ENCODE results near the gene TARS2.

The TARS2 gene

GRCh38 chr1:150486966-150487762, at the start of gene TARS2:
TARS2 (plus strand) TSS chr1:150487419; CDS start chr1:150487451, 32 bp downstream.
- peak; percentile 100 for DNase-seq

GRCh38 chr1:150441121-150441520, 46.1 kb upstream of the TARS2 start:
- no peak for DNase-seq

GRCh38 chr1:150444232-150444631, 43.0 kb upstream of the TARS2 start:
- DNase-seq, result no peak

GRCh38 chr1:150456146-150456647, 31.0 kb upstream of the TARS2 start:
- DNase-seq, result no peak

GRCh38 chr1:150464422-150464826, 22.8 kb upstream of the TARS2 start:
- peak; percentile 85 for DNase-seq

GRCh38 chr1:150466964-150467363, 20.3 kb upstream of the TARS2 start:
- DNase-seq, result no peak

GRCh38 chr1:150469291-150469690, 17.9 kb upstream of the TARS2 start:
- no peak for DNase-seq

- no peak for DNase-seq
Measured at GRCh38 chr1:150472601-150473200, 14.5 kb upstream of the TARS2 start.

GRCh38 chr1:150473659-150474058, 13.6 kb upstream of the TARS2 start:
- peak; percentile 73 for DNase-seq

GRCh38 chr1:150474869-150475268, 12.3 kb upstream of the TARS2 start:
- peak; percentile 75 for DNase-seq

GRCh38 chr1:150476754-150477153, 10.5 kb upstream of the TARS2 start:
- DNase-seq, result peak; percentile 91

- peak; percentile 73 for DNase-seq
Measured at GRCh38 chr1:150477320-150477719, 9.9 kb upstream of the TARS2 start.

GRCh38 chr1:150477733-150478132, 9.5 kb upstream of the TARS2 start:
- peak; percentile 23 for DNase-seq

GRCh38 chr1:150479370-150479769, 7.8 kb upstream of the TARS2 start:
- no peak for DNase-seq

- DNase-seq, result no peak
Measured at GRCh38 chr1:150479927-150480352, 7.3 kb upstream of the TARS2 start.

GRCh38 chr1:150484431-150484830, 2.8 kb upstream of the TARS2 start:
- no peak for DNase-seq

- DNase-seq, result peak; percentile 30
Measured at GRCh38 chr1:150484861-150485260, 2.4 kb upstream of the TARS2 start.

- peak; percentile 43 for DNase-seq
Measured at GRCh38 chr1:150487763-150488115, 520 bp downstream of the TARS2 start.

- DNase-seq, result no peak
Measured at GRCh38 chr1:150493175-150493574, 6.0 kb downstream of the TARS2 start.

- DNase-seq, result no peak
Measured at GRCh38 chr1:150498342-150498741, 11.1 kb downstream of the TARS2 start.

- no peak for DNase-seq
Measured at GRCh38 chr1:150505431-150505830, 18.2 kb downstream of the TARS2 start.

GRCh38 chr1:150507912-150508864, 21.0 kb downstream of the TARS2 start, which contains the start of gene ECM1:
ECM1 (plus strand) TSS chr1:150508109; CDS start chr1:150508210, 101 bp downstream.
- DNase-seq, result peak; percentile 22

GRCh38 chr1:150508982-150509381, 21.8 kb downstream of the TARS2 start:
- DNase-seq, result no peak

All from NCI-H82 (cell line).